Measurements from ENCODE around the gene ZNF556. TPM values are rescaled to one million over a fixed set of nuclear protein-coding genes. Genes with fewer than 3 reads are reported as not detected.

ZNF556 gene
- total RNA-seq, 1 experiment from 2014 or later: not detected

DNA sequence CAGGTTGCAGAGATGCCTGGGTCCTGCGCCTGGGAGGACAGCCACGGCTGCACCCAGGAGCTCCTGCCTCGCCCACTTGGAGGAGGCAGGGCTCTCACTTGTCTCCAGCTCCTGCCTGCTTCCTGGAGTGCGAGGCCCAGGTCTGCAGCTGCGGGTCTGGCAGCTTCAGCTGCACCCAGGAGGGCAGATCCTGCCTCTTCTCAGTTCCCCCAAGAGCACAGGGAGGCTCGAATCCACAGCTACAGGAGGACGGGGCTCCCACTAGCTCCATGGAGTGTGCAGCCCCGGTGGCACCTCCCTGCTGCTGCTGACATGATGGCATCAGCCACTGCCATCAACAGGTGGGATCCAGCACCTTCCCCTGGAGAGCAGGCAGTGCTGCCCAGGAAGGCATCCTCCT, 43.0 kb upstream of the ZNF556 start:
- ATAC-seq (no peak), DNase-seq (ENCODE audit: low read depth, low spot score) (no peak)
- H3K27me3 ChIP-seq (ENCODE audit: insufficient read depth, low read length): no peaks in the 10 kb centered on the region
- intact Hi-C loops (cut with micrococcal nuclease): no loop called here
- no TSS peak for BruUV-seq (replicated peaks)
- ChIA-PET RAD21 (ENCODE audit: low non-redundant PET in 1 of 2, low total read pairs in 2 of 2, uncharacterized antibody in 2 of 2, unreplicated experiment in 2 of 2) (no interaction called here), CTCF (no interaction called here), POLR2A (no interaction called here)
- peaks cover 0 to 4% of the 10 kb centered on the region in 2 experiments; a peak in 1 of 4 replicates for H3K9me3 ChIP-seq (ENCODE audit: control insufficient read depth in 1 of 2, insufficient read depth in 1 of 2, low read depth in 1 of 2, low read length in 2 of 2)
- no peak overlapping the region for H3K4me3 ChIP-seq (replicated peaks in 1 of 2; ENCODE audit: low read depth in 1 of 2, low read length in 2 of 2)
- H3K9ac ChIP-seq (ENCODE audit: low read length): no peak overlapping the region
- no peak overlapping the region for H3K4me2 ChIP-seq (ENCODE audit: low read length)
- no peaks in the 10 kb centered on the region for H4K20me1 ChIP-seq (ENCODE audit: insufficient read depth)
- H2AFZ ChIP-seq (ENCODE audit: low read depth, low read length, poor library complexity, severe bottlenecking): no peak overlapping the region
- H3K4me1 ChIP-seq (ENCODE audit: control insufficient read depth in 1 of 2, insufficient read depth in 2 of 2, low read length in 2 of 2): peaks cover 3 to 8% of the 10 kb centered on the region in 2 experiments; a peak in 3 of 4 replicates
- H3K79me2 ChIP-seq (ENCODE audit: insufficient read depth, low read length): 0 out of 2 replicates have a peak, but pooled peaks cover 4% of the 10 kb centered on the region
- no peak for TF ChIP-seq CBX3 (IDR thresholded peaks at IDR 0.05; ENCODE audit: low read depth)
- TF ChIP-seq SIN3A (IDR thresholded peaks at IDR 0.05; ENCODE audit: low read depth): no peak
- TF ChIP-seq SRF (IDR thresholded peaks at IDR 0.05; ENCODE audit: low read depth): no peak
- TF ChIP-seq, protein P1, sequence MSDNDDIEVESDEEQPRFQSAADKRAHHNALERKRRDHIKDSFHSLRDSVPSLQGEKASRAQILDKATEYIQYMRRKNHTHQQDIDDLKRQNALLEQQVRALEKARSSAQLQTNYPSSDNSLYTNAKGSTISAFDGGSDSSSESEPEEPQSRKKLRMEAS (IDR thresholded peaks at IDR 0.05): no peak
- TF ChIP-seq EZH2phosphoT487 (IDR thresholded peaks at IDR 0.05; ENCODE audit: borderline replicate concordance): no peak
- no peaks in the 10 kb centered on the region for H3K36me3 ChIP-seq (ENCODE audit: control insufficient read depth in 1 of 2, insufficient read depth in 2 of 2, low read length in 2 of 2)
- no peak overlapping the region for H3K27ac ChIP-seq (ENCODE audit: low read depth, low read length)
- H3K9me2 ChIP-seq (ENCODE audit: insufficient read depth): no peaks in the 10 kb centered on the region

DNA sequence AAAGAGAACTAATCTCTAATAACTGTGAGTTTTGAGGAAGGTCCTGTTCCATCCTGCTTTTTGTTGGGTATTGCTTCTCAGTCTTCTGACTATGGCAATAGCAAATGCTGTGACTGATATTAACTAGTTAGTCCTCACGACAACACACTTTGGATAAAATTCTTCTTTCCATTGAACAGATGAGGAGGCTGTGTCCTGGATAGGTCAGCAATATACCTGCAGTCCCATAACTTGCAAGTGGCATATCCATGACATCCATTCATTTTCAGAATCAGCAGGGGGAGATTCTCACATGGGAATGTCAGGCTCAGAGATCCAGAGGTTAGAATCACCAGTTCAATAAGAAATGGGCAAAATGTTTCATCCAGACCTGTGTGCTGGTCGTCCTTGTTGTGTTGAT, 40.1 kb upstream of the ZNF556 start:
- CTCF ChIA-PET: no interaction called here
- POLR2A ChIA-PET: no interaction called here

More for the DNA sequence above, 40.1 kb upstream of the ZNF556 start:
- Histone ChIP-seq H3K9me3 (ENCODE audit: control insufficient read depth in 1 of 2, insufficient read depth in 1 of 2, low read depth in 1 of 2, low read length in 2 of 2) (peaks cover 0 to 4% of the 10 kb centered on the region in 2 experiments; a peak in 1 of 4 replicates), H3K4me3 (replicated peaks in 1 of 2; ENCODE audit: low read depth in 1 of 2, low read length in 2 of 2) (no peak overlapping the region), H3K4me1 (ENCODE audit: control insufficient read depth in 1 of 2, insufficient read depth in 2 of 2, low read length in 2 of 2) (no peaks in the 10 kb centered on the region), H3K4me2 (ENCODE audit: low read length) (no peak overlapping the region), H3K36me3 (ENCODE audit: control insufficient read depth in 1 of 2, insufficient read depth in 2 of 2, low read length in 2 of 2) (no peaks in the 10 kb centered on the region), H4K20me1 (ENCODE audit: insufficient read depth) (no peaks in the 10 kb centered on the region), H2AFZ (ENCODE audit: low read depth, low read length, poor library complexity, severe bottlenecking) (no peak overlapping the region), H3K9me2 (ENCODE audit: insufficient read depth) (no peaks in the 10 kb centered on the region), H3K27me3 (ENCODE audit: insufficient read depth, low read length) (no peaks in the 10 kb centered on the region), H3K9ac (ENCODE audit: low read length) (no peak overlapping the region), H3K79me2 (ENCODE audit: insufficient read depth, low read length) (no peaks in the 10 kb centered on the region), H3K27ac (ENCODE audit: low read depth, low read length) (no peak overlapping the region)
- TF ChIP-seq, protein P2, sequence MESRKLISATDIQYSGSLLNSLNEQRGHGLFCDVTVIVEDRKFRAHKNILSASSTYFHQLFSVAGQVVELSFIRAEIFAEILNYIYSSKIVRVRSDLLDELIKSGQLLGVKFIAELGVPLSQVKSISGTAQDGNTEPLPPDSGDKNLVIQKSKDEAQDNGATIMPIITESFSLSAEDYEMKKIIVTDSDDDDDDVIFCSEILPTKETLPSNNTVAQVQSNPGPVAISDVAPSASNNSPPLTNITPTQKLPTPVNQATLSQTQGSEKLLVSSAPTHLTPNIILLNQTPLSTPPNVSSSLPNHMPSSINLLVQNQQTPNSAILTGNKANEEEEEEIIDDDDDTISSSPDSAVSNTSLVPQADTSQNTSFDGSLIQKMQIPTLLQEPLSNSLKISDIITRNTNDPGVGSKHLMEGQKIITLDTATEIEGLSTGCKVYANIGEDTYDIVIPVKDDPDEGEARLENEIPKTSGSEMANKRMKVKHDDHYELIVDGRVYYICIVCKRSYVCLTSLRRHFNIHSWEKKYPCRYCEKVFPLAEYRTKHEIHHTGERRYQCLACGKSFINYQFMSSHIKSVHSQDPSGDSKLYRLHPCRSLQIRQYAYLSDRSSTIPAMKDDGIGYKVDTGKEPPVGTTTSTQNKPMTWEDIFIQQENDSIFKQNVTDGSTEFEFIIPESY (IDR thresholded peaks at IDR 0.05; ENCODE audit: extremely low read depth, insufficient replicate concordance, low read length): no peak
- TF ChIP-seq EZH2phosphoT487 (IDR thresholded peaks at IDR 0.05; ENCODE audit: borderline replicate concordance): no peak
- no peak for TF ChIP-seq JUND (IDR thresholded peaks at IDR 0.05)
- no peak for TF ChIP-seq ZFX (IDR thresholded peaks at IDR 0.05)
- TF ChIP-seq CBX3 (IDR thresholded peaks at IDR 0.05; ENCODE audit: low read depth): no peak
- DNase-seq (ENCODE audit: low read depth, low spot score) (no peak), ATAC-seq (no peak)
- no TSS peak for BruUV-seq (replicated peaks)
- RAD21 ChIA-PET (ENCODE audit: low non-redundant PET in 1 of 2, low total read pairs in 2 of 2, uncharacterized antibody in 2 of 2, unreplicated experiment in 2 of 2): no interaction called here
- intact Hi-C loops (cut with micrococcal nuclease): no loop called here

Data from HCT116 (cell line).